ENCODE results near the gene SLC6A17. TPM values are rescaled to one million over a fixed set of nuclear protein-coding genes. Genes with fewer than 3 reads are reported as not detected.

Gene SLC6A17
- total RNA-seq, 4 donors from 2014 or later, result under 0.01 to 1.7 (median 0.91) TPM

DNA sequence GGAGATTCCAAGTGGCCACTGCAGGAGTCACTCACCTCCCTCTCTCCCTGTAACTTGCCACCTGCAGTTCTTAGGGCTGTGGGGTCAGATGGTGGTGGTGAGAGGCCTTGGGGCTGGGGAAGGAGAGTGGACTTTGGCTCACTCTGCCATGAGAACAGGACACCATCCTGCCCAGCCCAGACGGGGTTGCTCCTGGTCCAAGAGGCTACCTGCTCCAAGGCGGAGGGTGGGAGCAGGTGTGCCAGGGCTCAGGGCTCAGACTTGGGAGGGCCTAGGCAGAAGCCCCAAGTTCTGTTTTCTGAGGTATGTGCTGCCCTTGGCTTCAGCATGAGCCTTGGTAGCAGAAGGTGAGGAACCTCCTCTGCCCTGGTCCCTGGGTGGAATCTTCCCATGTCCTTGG lies 48.5 kb downstream of the SLC6A17 start:
- Histone ChIP-seq H3K4me3 (no peak overlapping the region), H3K9me3 (no peaks in the 10 kb centered on the region), H3K36me3 (no peaks in the 10 kb centered on the region), H3K27me3 (no peaks in the 10 kb centered on the region), H3K27ac (no peak overlapping the region), H3K4me1 (no peaks in the 10 kb centered on the region)
- TF ChIP-seq POLR2AphosphoS5 (IDR thresholded peaks at IDR 0.05), result no peak
- no peak for TF ChIP-seq EP300 (IDR thresholded peaks at IDR 0.05)
- TF ChIP-seq, protein P1, sequence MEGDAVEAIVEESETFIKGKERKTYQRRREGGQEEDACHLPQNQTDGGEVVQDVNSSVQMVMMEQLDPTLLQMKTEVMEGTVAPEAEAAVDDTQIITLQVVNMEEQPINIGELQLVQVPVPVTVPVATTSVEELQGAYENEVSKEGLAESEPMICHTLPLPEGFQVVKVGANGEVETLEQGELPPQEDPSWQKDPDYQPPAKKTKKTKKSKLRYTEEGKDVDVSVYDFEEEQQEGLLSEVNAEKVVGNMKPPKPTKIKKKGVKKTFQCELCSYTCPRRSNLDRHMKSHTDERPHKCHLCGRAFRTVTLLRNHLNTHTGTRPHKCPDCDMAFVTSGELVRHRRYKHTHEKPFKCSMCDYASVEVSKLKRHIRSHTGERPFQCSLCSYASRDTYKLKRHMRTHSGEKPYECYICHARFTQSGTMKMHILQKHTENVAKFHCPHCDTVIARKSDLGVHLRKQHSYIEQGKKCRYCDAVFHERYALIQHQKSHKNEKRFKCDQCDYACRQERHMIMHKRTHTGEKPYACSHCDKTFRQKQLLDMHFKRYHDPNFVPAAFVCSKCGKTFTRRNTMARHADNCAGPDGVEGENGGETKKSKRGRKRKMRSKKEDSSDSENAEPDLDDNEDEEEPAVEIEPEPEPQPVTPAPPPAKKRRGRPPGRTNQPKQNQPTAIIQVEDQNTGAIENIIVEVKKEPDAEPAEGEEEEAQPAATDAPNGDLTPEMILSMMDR (IDR thresholded peaks at IDR 0.05), result no peak
- no peak for TF ChIP-seq POLR2A (IDR thresholded peaks at IDR 0.05)
- ATAC-seq, result no peak
- WGBS, 2 donors (ENCODE audit: low coverage in 1 of 2), result no CpG with 5 or more reads among the region's 2 CpGs

DNA sequence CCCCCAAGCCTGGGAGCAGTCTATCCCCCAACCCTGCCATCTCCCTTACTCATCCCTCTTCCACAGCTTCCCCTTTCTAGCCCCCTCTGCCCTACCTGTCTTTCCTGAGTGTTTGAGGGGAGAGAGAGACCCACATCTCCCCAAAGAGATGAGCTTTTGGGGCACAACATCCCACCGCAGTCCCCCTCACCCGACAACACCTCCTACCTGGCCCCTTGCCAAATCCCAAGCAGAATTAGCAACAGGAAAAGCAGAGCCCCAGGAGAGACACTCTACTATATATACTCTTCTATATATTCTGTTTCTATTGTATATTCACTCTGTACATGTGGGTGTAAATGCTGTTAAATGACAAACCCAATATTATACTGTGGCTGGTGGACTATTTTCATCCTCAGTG lies 49.9 kb downstream of the SLC6A17 start:
- Histone ChIP-seq H3K36me3 (no peaks in the 10 kb centered on the region), H3K9me3 (no peaks in the 10 kb centered on the region), H3K4me3 (no peak overlapping the region), H3K4me1 (no peaks in the 10 kb centered on the region), H3K27me3 (no peaks in the 10 kb centered on the region), H3K27ac (no peak overlapping the region)
- no peak for ATAC-seq
- 21 to 60% methylated on average over 1 to 2 of the region's 2 CpGs for WGBS, 2 donors (ENCODE audit: low coverage in 1 of 2)
- no peak for TF ChIP-seq POLR2A (IDR thresholded peaks at IDR 0.05)
- TF ChIP-seq EP300 (IDR thresholded peaks at IDR 0.05), result no peak

DNA sequence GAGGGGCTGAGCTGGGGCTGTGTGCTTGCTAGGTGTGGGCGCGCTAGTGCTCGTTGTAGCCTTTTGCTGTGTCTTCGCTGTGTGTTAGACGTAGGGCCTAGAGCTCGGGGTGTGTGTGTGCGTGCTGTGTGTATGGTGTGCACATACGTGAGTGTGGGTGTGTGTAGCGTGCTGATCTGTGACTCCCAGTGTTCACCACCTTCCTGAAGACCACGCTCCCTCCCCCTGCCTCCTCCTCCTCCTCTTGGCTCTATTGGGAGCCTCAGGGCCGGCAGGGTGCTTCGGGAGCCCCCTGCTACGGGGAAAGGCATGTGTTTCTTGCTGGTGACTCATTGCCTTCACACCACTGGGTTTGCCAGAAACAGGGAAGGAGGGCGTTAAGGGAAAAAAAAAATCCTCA lies 50.4 kb downstream of the SLC6A17 start:
- Histone ChIP-seq H3K9me3 (no peaks in the 10 kb centered on the region), H3K4me3 (no peak overlapping the region), H3K27me3 (no peaks in the 10 kb centered on the region), H3K27ac (no peak overlapping the region), H3K4me1 (no peaks in the 10 kb centered on the region), H3K36me3 (no peaks in the 10 kb centered on the region)
- no peak for ATAC-seq
- TF ChIP-seq POLR2A (IDR thresholded peaks at IDR 0.05) (no peak), POLR2AphosphoS5 (IDR thresholded peaks at IDR 0.05) (no peak), EP300 (IDR thresholded peaks at IDR 0.05) (no peak)
- TF ChIP-seq, protein P1 (IDR thresholded peaks at IDR 0.05), result no peak
- WGBS, 2 donors (ENCODE audit: low coverage in 1 of 2), result 79 to 85% methylated on average over 9 to 13 of the region's 14 CpGs

DNA sequence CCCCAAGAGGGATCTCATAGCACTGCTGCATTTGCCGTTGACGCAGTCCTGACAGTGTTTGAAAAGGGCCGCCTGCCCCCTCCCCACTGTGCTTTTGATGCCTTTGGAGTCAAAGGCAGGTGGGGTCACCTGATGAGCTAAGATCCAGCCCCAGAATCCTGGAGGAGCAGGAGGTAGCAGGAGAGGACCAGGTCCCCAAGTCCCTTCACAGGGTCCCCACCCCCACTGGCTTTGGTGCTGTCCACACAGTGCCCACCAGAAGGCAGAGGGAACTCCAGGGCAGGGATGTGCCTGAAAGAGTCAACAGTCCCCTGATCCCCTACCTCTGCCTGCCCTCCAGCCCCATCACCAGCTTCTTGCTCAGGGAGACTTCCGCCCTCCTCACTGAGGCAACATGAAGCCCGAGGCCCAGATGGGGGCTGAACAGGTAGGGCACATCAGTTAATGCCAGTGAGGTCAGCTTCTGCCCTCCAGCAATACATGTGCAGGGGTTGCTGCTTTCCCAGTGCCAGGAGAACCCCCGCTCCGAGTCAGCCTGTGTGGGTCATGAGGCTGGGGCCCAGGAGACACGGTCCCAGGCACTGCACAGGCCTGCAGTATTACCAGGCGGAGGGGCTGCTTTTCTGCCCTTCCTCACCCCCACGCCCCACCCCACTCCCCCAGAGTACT lies 51.0 kb downstream of the SLC6A17 start:
- TF ChIP-seq POLR2AphosphoS5 (IDR thresholded peaks at IDR 0.05) (no peak), POLR2A (IDR thresholded peaks at IDR 0.05) (no peak), EP300 (IDR thresholded peaks at IDR 0.05) (no peak)
- TF ChIP-seq, protein P1 (IDR thresholded peaks at IDR 0.05), result no peak
- H3K4me3 ChIP-seq, result no peak overlapping the region
- no peaks in the 10 kb centered on the region for H3K4me1 ChIP-seq
- no peaks in the 10 kb centered on the region for H3K36me3 ChIP-seq
- H3K27ac ChIP-seq, result no peak overlapping the region
- no peaks in the 10 kb centered on the region for H3K9me3 ChIP-seq
- no peaks in the 10 kb centered on the region for H3K27me3 ChIP-seq
- ATAC-seq, result no peak
- WGBS, 2 donors (ENCODE audit: low coverage in 1 of 2), result 81% methylated on average over 4 of the region's 10 CpGs; no CpG with 5 or more reads in 1 of the 2 donors

DNA sequence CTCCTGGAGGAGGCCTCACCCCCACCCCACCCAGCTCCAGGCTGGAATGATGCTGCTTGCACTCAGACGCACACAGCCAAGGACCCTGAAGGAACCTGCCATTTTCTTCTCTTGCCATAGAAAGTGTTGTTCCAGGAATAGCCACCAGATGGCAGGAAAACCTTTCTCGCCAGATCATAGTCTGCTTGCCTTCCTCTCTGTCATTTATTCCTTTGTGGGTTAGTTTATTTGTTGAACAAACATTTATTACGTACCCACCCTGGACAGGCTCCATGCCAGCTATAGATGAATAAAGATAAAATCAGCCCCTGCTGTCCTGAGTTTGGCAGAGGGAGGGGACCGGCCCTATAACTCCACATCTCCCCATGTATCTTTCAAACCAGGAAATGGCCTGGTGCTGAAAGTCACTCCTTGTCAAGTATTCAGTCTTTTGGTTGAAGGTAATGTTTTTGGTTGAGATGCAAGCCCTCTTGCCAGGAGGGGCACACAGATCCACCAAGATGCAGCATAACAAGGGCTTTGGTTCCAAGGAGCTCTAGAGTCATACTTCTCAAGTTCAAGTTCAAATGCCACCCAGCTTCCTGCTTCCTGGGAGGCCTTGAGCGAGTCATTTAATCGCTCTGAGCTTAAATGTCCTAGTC lies 52.8 kb downstream of the SLC6A17 start:
- TF ChIP-seq, protein P1 (IDR thresholded peaks at IDR 0.05), result peak; percentile 85 to 90 (median 88)
- no peak for TF ChIP-seq POLR2A (IDR thresholded peaks at IDR 0.05)
- no peaks in the 10 kb centered on the region for H3K9me3 ChIP-seq
- WGBS, 2 donors (ENCODE audit: low coverage in 1 of 2), result 17 to 31% methylated on average over 3 to 5 of the region's 6 CpGs
- peak; percentile 61 for ATAC-seq
- no peak overlapping the region for H3K4me3 ChIP-seq
- H3K4me1 ChIP-seq, result peaks cover 0 to 4% (median 0%) of the 10 kb centered on the region in 3 donors
- H3K27ac ChIP-seq, result no peak overlapping the region
- no peaks in the 10 kb centered on the region for H3K27me3 ChIP-seq
- H3K36me3 ChIP-seq, result no peaks in the 10 kb centered on the region

Data from gastroesophageal sphincter (tissue), 4 donors.